ENCODE measurements around the gene EMILIN3. TPM values are rescaled to one million over a fixed set of nuclear protein-coding genes. Genes with fewer than 3 reads are reported as not detected.

Gene EMILIN3
- total and polyA plus RNA-seq, 5 donors from 2014 or later: not detected

GRCh38 chr20:41330343-41330720, 36.3 kb downstream of the EMILIN3 start:
- no peaks in the 10 kb centered on the region for H3K9me3 Mint-ChIP-seq
- no peaks in the 10 kb centered on the region for H3K27me3 ChIP-seq (ENCODE audit: control insufficient read depth, insufficient read depth, low read length)
- peaks cover 8 to 14% (median 11%) of the 10 kb centered on the region in 4 donors for H3K4me1 Mint-ChIP-seq
- DNase-seq (no peak), ATAC-seq (ENCODE audit: low read depth in 2 of 2) (no peak)
- peaks cover 6% of the 10 kb centered on the region for H3K4me1 ChIP-seq (ENCODE audit: control insufficient read depth, insufficient read depth, low read length, poor library complexity, severe bottlenecking)
- H3K36me3 ChIP-seq (ENCODE audit: control insufficient read depth, insufficient read depth, low read length): no peaks in the 10 kb centered on the region
- no peaks in the 10 kb centered on the region for H3K27me3 Mint-ChIP-seq
- H3K27ac Mint-ChIP-seq: peak overlapping the region in 1 of 3 donors; percentile 81
- no peak overlapping the region for H3K4me3 Mint-ChIP-seq
- H3K27ac ChIP-seq (ENCODE audit: insufficient read depth, low read length, poor library complexity, severe bottlenecking): no peak overlapping the region
- no peak overlapping the region for H3K4me3 ChIP-seq (ENCODE audit: low read depth, low read length)
- no peaks in the 10 kb centered on the region for H3K36me3 Mint-ChIP-seq
- no peaks in the 10 kb centered on the region for H3K9me3 ChIP-seq (ENCODE audit: control insufficient read depth in 2 of 2, low read length in 2 of 2)

DNA sequence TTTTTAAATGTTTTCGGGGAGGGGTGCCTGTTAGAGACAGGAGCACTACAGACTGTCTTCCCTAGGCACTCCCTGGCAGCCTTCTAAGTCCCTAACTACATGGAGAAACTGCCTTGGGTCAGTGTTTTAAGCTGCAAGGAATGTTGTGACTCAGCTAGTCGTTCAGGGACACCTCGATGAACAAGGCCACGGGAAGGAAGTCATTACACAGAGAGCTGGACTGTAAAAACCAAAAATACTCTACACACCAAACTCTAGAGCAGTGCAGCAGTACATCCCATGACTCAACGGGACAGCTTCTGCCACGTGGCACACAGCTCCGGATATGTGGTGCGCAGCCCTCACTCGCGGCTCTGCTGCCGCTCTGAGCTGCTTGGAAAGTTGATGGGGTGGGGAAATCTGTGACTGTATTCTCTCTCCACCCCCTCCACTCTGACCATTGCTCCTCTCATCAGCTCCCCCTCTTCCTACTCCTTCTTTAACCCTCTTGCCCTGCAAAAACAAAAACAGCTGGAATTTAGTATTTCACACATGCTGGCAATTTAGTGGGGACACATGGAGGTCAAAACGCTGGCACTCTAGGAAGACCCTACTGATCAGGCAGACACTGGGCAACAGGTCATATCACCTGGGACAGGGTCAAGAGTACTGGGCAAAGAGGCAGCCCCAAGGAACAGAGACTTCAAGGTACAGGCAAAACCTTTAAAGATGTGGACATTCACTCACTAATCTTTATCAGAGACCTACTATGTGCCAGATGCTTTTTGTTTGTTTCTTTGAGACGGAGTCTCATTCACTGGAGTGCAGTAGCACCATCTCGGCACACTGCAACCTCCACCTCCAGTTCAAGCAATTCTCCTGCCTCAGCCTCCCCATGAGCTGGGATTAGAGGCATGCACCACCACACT, 36.9 kb downstream of the EMILIN3 start:
- Mint-ChIP-seq H3K27ac (peak overlapping the region; percentile 33 to 81 (median 72)), H3K9me3 (no peaks in the 10 kb centered on the region), H3K36me3 (no peaks in the 10 kb centered on the region), H3K4me3 (peak overlapping the region in 2 of 4 donors; percentile 28 to 52), H3K4me1 (peaks cover 8 to 14% (median 11%) of the 10 kb centered on the region in 4 donors), H3K27me3 (no peaks in the 10 kb centered on the region)
- peak; percentile 99 to 100 for ATAC-seq (ENCODE audit: low read depth in 2 of 2)
- Histone ChIP-seq H3K27ac (ENCODE audit: insufficient read depth, low read length, poor library complexity, severe bottlenecking) (no peak overlapping the region), H3K4me1 (ENCODE audit: control insufficient read depth, insufficient read depth, low read length, poor library complexity, severe bottlenecking) (peaks cover 6% of the 10 kb centered on the region), H3K36me3 (ENCODE audit: control insufficient read depth, insufficient read depth, low read length) (no peaks in the 10 kb centered on the region), H3K27me3 (ENCODE audit: control insufficient read depth, insufficient read depth, low read length) (no peaks in the 10 kb centered on the region), H3K4me3 (ENCODE audit: low read depth, low read length) (no peak overlapping the region), H3K9me3 (ENCODE audit: control insufficient read depth in 2 of 2, low read length in 2 of 2) (no peaks in the 10 kb centered on the region)
- DNase-seq: peak in 2 of 3 donors; percentile 44 to 75

GRCh38 chr20:41327178-41327577, 39.4 kb downstream of the EMILIN3 start:
- no peak overlapping the region for H3K4me3 ChIP-seq (ENCODE audit: low read depth, low read length)
- H3K27me3 Mint-ChIP-seq: no peaks in the 10 kb centered on the region
- DNase-seq (no peak), ATAC-seq (ENCODE audit: low read depth in 2 of 2) (no peak)
- H3K4me1 Mint-ChIP-seq: peaks cover 8 to 14% (median 11%) of the 10 kb centered on the region in 4 donors
- H3K27ac Mint-ChIP-seq: peak overlapping the region in 1 of 3 donors; percentile 41
- peaks cover 6% of the 10 kb centered on the region for H3K4me1 ChIP-seq (ENCODE audit: control insufficient read depth, insufficient read depth, low read length, poor library complexity, severe bottlenecking)
- H3K36me3 Mint-ChIP-seq: no peaks in the 10 kb centered on the region
- H3K27ac ChIP-seq (ENCODE audit: insufficient read depth, low read length, poor library complexity, severe bottlenecking): no peak overlapping the region
- H3K9me3 ChIP-seq (ENCODE audit: control insufficient read depth in 2 of 2, low read length in 2 of 2): no peaks in the 10 kb centered on the region
- H3K4me3 Mint-ChIP-seq: no peak overlapping the region
- H3K36me3 ChIP-seq (ENCODE audit: control insufficient read depth, insufficient read depth, low read length): no peaks in the 10 kb centered on the region
- no peaks in the 10 kb centered on the region for H3K27me3 ChIP-seq (ENCODE audit: control insufficient read depth, insufficient read depth, low read length)
- H3K9me3 Mint-ChIP-seq: no peaks in the 10 kb centered on the region

DNA sequence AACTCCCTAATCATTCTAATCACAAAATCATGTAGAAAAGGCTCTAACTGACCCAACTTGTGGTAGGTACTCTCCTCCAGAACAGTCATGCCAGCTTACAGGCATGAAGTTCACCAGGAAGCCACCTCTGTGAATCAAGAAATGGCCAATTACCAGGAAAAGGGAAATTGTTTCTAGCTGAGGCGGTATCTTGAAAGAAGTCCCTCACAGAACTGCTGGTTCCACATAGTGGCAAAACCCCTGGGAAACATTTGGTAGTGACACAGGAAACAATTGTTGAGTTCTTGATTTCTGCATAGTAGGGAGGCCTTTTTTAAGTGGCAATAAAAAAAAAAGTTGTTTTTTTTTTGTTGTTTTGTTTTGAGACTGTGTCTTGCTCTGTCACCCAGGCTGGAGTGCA, 45.6 kb downstream of the EMILIN3 start:
- no peak for DNase-seq
- H3K36me3 ChIP-seq (ENCODE audit: control insufficient read depth, insufficient read depth, low read length): no peaks in the 10 kb centered on the region
- H3K27me3 Mint-ChIP-seq: peaks cover 11% of the 10 kb centered on the region
- no peaks in the 10 kb centered on the region for H3K9me3 ChIP-seq (ENCODE audit: control insufficient read depth in 2 of 2, low read length in 2 of 2)
- no peaks in the 10 kb centered on the region for H3K27me3 ChIP-seq (ENCODE audit: control insufficient read depth, insufficient read depth, low read length)
- no peak overlapping the region for H3K27ac ChIP-seq (ENCODE audit: insufficient read depth, low read length, poor library complexity, severe bottlenecking)
- H3K36me3 Mint-ChIP-seq: no peaks in the 10 kb centered on the region
- no peaks in the 10 kb centered on the region for H3K9me3 Mint-ChIP-seq
- no peak overlapping the region for H3K27ac Mint-ChIP-seq
- H3K4me1 Mint-ChIP-seq: peaks cover 4 to 23% (median 15%) of the 10 kb centered on the region in 4 donors
- no peak overlapping the region for H3K4me3 Mint-ChIP-seq
- peaks cover 16% of the 10 kb centered on the region for H3K4me1 ChIP-seq (ENCODE audit: control insufficient read depth, insufficient read depth, low read length, poor library complexity, severe bottlenecking)
- no peak overlapping the region for H3K4me3 ChIP-seq (ENCODE audit: low read depth, low read length)
- ATAC-seq (ENCODE audit: low read depth in 2 of 2): no peak

DNA sequence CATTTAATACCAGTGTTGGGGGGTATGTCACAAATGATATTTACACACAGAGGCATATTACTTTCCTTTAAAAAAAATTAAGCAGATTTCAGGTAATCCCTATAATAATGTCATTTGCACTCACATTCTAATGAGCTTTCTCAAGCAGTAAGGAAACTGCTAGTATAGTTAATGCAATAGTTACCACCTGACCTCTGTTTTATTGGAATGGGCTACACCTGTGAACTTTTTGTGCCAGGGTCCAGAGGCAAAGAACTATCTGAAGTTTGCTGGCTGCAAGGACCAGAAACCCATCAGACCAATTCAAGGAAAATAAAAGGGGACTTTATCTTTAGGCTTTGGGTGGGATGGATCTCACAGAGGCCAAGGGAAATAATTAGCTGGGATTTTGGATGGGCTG, 46.2 kb downstream of the EMILIN3 start:
- DNase-seq (no peak), ATAC-seq (ENCODE audit: low read depth in 2 of 2) (no peak)
- no peaks in the 10 kb centered on the region for H3K9me3 ChIP-seq (ENCODE audit: control insufficient read depth in 2 of 2, low read length in 2 of 2)
- no peak overlapping the region for H3K27ac ChIP-seq (ENCODE audit: insufficient read depth, low read length, poor library complexity, severe bottlenecking)
- no peak overlapping the region for H3K27ac Mint-ChIP-seq
- no peaks in the 10 kb centered on the region for H3K9me3 Mint-ChIP-seq
- H3K36me3 ChIP-seq (ENCODE audit: control insufficient read depth, insufficient read depth, low read length): no peaks in the 10 kb centered on the region
- H3K4me3 Mint-ChIP-seq: peak overlapping the region in 1 of 4 donors; percentile 88
- peaks cover 4 to 25% (median 16%) of the 10 kb centered on the region in 4 donors for H3K4me1 Mint-ChIP-seq
- H3K36me3 Mint-ChIP-seq: no peaks in the 10 kb centered on the region
- H3K27me3 ChIP-seq (ENCODE audit: control insufficient read depth, insufficient read depth, low read length): no peaks in the 10 kb centered on the region
- peaks cover 16% of the 10 kb centered on the region for H3K4me1 ChIP-seq (ENCODE audit: control insufficient read depth, insufficient read depth, low read length, poor library complexity, severe bottlenecking)
- peaks cover 11% of the 10 kb centered on the region for H3K27me3 Mint-ChIP-seq
- H3K4me3 ChIP-seq (ENCODE audit: low read depth, low read length): no peak overlapping the region

DNA sequence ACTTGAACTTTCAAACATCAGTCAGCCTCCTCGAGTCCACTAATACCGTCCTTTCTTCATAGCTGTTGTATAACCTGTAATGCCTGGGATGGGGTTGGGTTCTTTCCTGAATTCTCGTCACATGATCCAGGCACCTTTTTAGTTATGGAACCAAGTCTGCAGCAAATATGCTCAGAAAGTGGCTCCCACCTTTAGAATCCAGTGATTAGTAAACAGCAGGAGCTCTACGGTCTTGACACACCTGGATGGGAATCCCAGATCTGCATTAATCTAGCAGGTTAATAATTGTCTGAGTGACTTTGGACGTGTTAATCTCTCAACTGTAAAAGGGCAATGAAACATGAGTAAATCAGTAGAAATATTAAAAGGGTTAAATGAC, 48.4 kb downstream of the EMILIN3 start:
- Histone ChIP-seq H3K27ac (ENCODE audit: insufficient read depth, low read length, poor library complexity, severe bottlenecking) (peak overlapping the region; percentile 67), H3K4me3 (ENCODE audit: low read depth, low read length) (peak overlapping the region; percentile 73), H3K4me1 (ENCODE audit: control insufficient read depth, insufficient read depth, low read length, poor library complexity, severe bottlenecking) (peaks cover 16% of the 10 kb centered on the region)

DNA sequence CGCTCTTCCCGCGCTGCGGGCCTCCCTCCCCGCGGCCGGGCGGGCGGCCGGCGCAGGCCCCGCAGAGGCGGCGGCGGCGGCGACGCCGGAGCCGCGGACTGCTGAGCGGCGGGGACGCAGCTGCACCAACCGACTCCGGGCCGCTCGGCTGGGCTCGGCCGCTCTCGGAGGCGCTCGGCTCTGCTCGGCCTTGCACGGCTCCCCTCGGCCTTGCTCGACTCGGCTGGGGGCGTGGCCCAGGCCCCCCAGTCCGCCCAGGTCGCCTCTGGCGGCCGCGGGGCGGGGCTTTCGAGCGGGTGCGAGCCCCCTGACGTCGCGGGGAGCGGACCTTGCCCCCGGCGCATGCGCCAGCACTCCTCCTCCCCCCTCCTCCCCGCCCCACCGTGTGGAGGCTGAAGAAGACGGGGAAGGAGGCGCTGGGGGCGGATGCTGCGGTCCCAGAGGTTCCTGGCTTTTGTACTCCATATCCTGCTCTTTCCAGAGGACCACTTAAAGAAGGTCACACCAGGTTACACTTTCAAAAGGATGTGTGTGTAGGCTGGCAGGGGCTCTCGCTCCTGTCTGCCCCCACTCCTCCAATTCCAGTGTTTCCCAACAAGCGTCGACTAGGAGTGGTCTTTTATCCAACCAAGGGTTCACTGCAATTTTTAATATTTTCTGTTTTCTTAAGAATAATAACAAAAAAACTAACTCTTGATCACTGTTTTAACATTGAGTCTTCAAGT, 48.9 kb downstream of the EMILIN3 start, which contains the start of gene ZHX3:
Gene ZHX3 (minus strand): TSS at position 186 of the 725 bp plus-strand sequence. CDS start 112,815 bp downstream, outside the sequence.
- Mint-ChIP-seq H3K27ac (peak within 1 kb of the TSS; percentile 87 to 90 (median 88)), H3K4me3 (peak within 1 kb of the TSS; percentile 88 to 92 (median 90)), H3K27me3 (peaks cover 11% of the 10 kb centered on the region), H3K36me3 (no peaks in the 10 kb centered on the region), H3K9me3 (no peaks in the 10 kb centered on the region), H3K4me1 (peaks cover 4 to 28% (median 20%) of the 10 kb centered on the region in 4 donors)
- no peaks in the 10 kb centered on the region for H3K9me3 ChIP-seq (ENCODE audit: control insufficient read depth in 2 of 2, low read length in 2 of 2)
- DNase-seq (peak; percentile 95 to 98 (median 95)), ATAC-seq (ENCODE audit: low read depth in 2 of 2) (peak; percentile 97 to 99)
- no peaks in the 10 kb centered on the region for H3K27me3 ChIP-seq (ENCODE audit: control insufficient read depth, insufficient read depth, low read length)
- peak within 1 kb of the TSS; percentile 67 for H3K27ac ChIP-seq (ENCODE audit: insufficient read depth, low read length, poor library complexity, severe bottlenecking)
- H3K36me3 ChIP-seq (ENCODE audit: control insufficient read depth, insufficient read depth, low read length): no peaks in the 10 kb centered on the region
- peak within 1 kb of the TSS; percentile 73 for H3K4me3 ChIP-seq (ENCODE audit: low read depth, low read length)
- H3K4me1 ChIP-seq (ENCODE audit: control insufficient read depth, insufficient read depth, low read length, poor library complexity, severe bottlenecking): peaks cover 16% of the 10 kb centered on the region

More for the DNA sequence above, 48.4 kb downstream of the EMILIN3 start:
- Histone ChIP-seq H3K27me3 (ENCODE audit: control insufficient read depth, insufficient read depth, low read length) (no peaks in the 10 kb centered on the region), H3K9me3 (ENCODE audit: control insufficient read depth in 2 of 2, low read length in 2 of 2) (no peaks in the 10 kb centered on the region), H3K36me3 (ENCODE audit: control insufficient read depth, insufficient read depth, low read length) (no peaks in the 10 kb centered on the region)
- Mint-ChIP-seq H3K36me3 (no peaks in the 10 kb centered on the region), H3K4me1 (peaks cover 4 to 28% (median 20%) of the 10 kb centered on the region in 4 donors), H3K27ac (peak overlapping the region; percentile 72 to 88 (median 87)), H3K9me3 (no peaks in the 10 kb centered on the region), H3K27me3 (peaks cover 11% of the 10 kb centered on the region), H3K4me3 (peak overlapping the region; percentile 78 to 91 (median 84))
- no peak for ATAC-seq (ENCODE audit: low read depth in 2 of 2)
- DNase-seq: no peak

All from CD4-positive, CD25-positive, alpha-beta regulatory T cell (primary cell).